GM23338 (cell line): ENCODE results near the gene NFKBIA.

Experiments
- CREB1 ChIP-seq: fragments of 250-450 bp; sonication (Bioruptor Pico); IDR thresholded peaks from 2 replicates; pipeline ENCODE4 v1.5.0; 2020; ENCODE audit warnings: low read depth, mild to moderate bottlenecking, moderate library complexity
- CTCF ChIP-seq, 2 experiments: fragments of 200-600 bp in 1 of 2; sonication (generic) in 1 of 2; conservative IDR thresholded peaks; 2 replicates each; pipeline versions ENCODE4 v1.5.1 to v1.6.1; 2016 to 2017; ENCODE audit warnings: antibody characterized with exemption in 2 of 2, low read depth in 2 of 2, mild to moderate bottlenecking in 2 of 2, moderate library complexity in 1 of 2
- EZH2 ChIP-seq: fragments of 200-600 bp; sonication (generic); IDR thresholded peaks from one replicate; pipeline ENCODE4 v1.8.0; 2017; ENCODE audit warnings: antibody characterized with exemption, mild to moderate bottlenecking, low read depth; ENCODE audit not compliant: unreplicated experiment
- EZH2phosphoT487 ChIP-seq: fragments of 200-600 bp; sonication (generic); IDR thresholded peaks from one replicate; pipeline ENCODE4 v1.8.1; 2018; ENCODE audit warnings: antibody characterized with exemption; ENCODE audit not compliant: unreplicated experiment
- POLR2AphosphoS5 ChIP-seq: IDR thresholded peaks from 2 replicates; pipeline ENCODE4 v1.6.1; 2016; ENCODE audit warnings: antibody characterized with exemption, low read depth
- REST ChIP-seq: IDR thresholded peaks from one replicate; pipeline ENCODE4 v1.6.1; 2018; ENCODE audit warnings: antibody characterized with exemption; ENCODE audit not compliant: unreplicated experiment
- ZNF114 ChIP-seq: fragments of 250-450 bp; sonication (Bioruptor Pico); IDR thresholded peaks from 2 replicates; pipeline ENCODE4 v1.5.0; 2020; ENCODE audit warnings: mild to moderate bottlenecking, moderate library complexity
- ZNF462 ChIP-seq: fragments of 250-450 bp; sonication (Bioruptor Pico); IDR thresholded peaks from 2 replicates; pipeline ENCODE4 v1.5.0; 2020; ENCODE audit warnings: mild to moderate bottlenecking, moderate library complexity

- TF ChIP-seq CTCF (conservative IDR thresholded peaks at IDR 0.05; ENCODE audit: low read depth in 2 of 2) (no peak), EZH2phosphoT487 (no peak), POLR2AphosphoS5 (no peak), EZH2 (no peak), REST (no peak), CREB1 (CRISPR knock-in tag) (no peak), ZNF462 (CRISPR knock-in tag) (no peak), ZNF114 (no peak)
These were observed 38.0 kb downstream of the NFKBIA start for GRCh38 chr14:35366521-35366976.
